ENCODE results near the gene UGT8.

GRCh38 chr4:114549638-114550037 lies 49.0 kb upstream of the UGT8 start:
- no peak for TF ChIP-seq POLR2A (IDR thresholded peaks at IDR 0.05; ENCODE audit: low read depth)
- no peak for TF ChIP-seq CTCF (IDR thresholded peaks at IDR 0.05)
- no peak for TF ChIP-seq POLR2AphosphoS5 (IDR thresholded peaks at IDR 0.05)
- TF ChIP-seq EP300 (IDR thresholded peaks at IDR 0.05): no peak

All from esophagus muscularis mucosa (tissue), 4 donors.